Gastrocnemius medialis (tissue), 4 donors: ENCODE results near the gene LRRC1. TPM values are rescaled to one million over a fixed set of nuclear protein-coding genes. Genes with fewer than 3 reads are reported as not detected.

Experiments used
- ATAC-seq, 2 donors: fragments of 150-250 bp; one replicate each; pipeline ENCODE4 v1.9.1; 2016
- DNase-seq, 2 donors: peaks; one replicate each; pipeline ENCODE4 v3.0.0-alpha.2; 2019
- H3K27ac ChIP-seq, 4 donors: fragments of 200-600 bp; sonication (generic); 1 replicate in 1 of 4; 2 replicates in 3 of 4; pipeline ENCODE4 v1.5.1; 2016 to 2018; ENCODE audit warnings: mild to moderate bottlenecking in 2 of 4, moderate library complexity in 1 of 4
- H3K27me3 ChIP-seq, 3 donors: fragments of 200-600 bp; sonication (generic) in 2 of 3; 1 replicate in 1 of 3; 2 replicates in 2 of 3; pipeline versions ENCODE4 v1.5.1 to v1.6.0; 2016 to 2019; ENCODE audit warnings: mild to moderate bottlenecking in 1 of 3, moderate library complexity in 1 of 3
- H3K36me3 ChIP-seq, 2 donors: fragments of 200-600 bp; sonication (generic) in 1 of 2; one replicate each; pipeline ENCODE4 v1.5.1; 2017 to 2018
- H3K4me1 ChIP-seq, 2 donors: fragments of 200-600 bp; sonication (generic) in 1 of 2; one replicate each; pipeline ENCODE4 v1.5.1; 2016 to 2017; ENCODE audit warnings: mild to moderate bottlenecking in 2 of 2
- H3K4me3 ChIP-seq, 4 donors: fragments of 200-600 bp; sonication (generic) in 3 of 4; 1 replicate in 1 of 4; 2 replicates in 3 of 4; pipeline ENCODE4 v1.5.1; 2016 to 2019; ENCODE audit warnings: mild to moderate bottlenecking in 2 of 4
- H3K9me3 ChIP-seq, 3 donors: fragments of 200-600 bp; sonication (generic) in 2 of 3; 1 replicate in 1 of 3; 2 replicates in 2 of 3; pipeline ENCODE4 v1.5.1; 2016 to 2019
- POLR2A ChIP-seq, 2 donors: fragments of 450-650 bp; IDR thresholded peaks; one replicate each; pipeline ENCODE4 v1.6.1; 2017; ENCODE audit warnings: antibody characterized with exemption in 2 of 2, mild to moderate bottlenecking in 2 of 2, moderate library complexity in 2 of 2
- in situ Hi-C, 4 donors: fragments of 200-750 bp; cut with MboI; loops; one replicate each; pipeline versions ENCODE4 v1.15.0 to v1.8.0; 2017; ENCODE audit warnings: low sequenced_read_pairs in 4 of 4
- intact Hi-C: fragments of 100-400 bp; cut with DNase I; formaldehyde crosslinking; loops from one replicate; pipeline ENCODE4 v1.15.1; 2023; ENCODE audit warnings: low total_unique reads
- total RNA-seq, 4 donors: library from RNA; depleted of rRNA; stranded (reverse); fragments of >200 nt; gene quantifications; one replicate each; pipeline versions ENCODE4 v1.1.0 to v1.2.3, GENCODE V29; 2016
- TF ChIP-seq, protein P1 (sequence below), 5 experiments: fragments of 450-650 bp in 3 of 5; fragments of 200-600 bp in 2 of 5; sonication (generic) in 2 of 5; IDR thresholded peaks in 4 of 5; conservative IDR thresholded peaks in 1 of 5; 1 replicate in 4 of 5; 2 replicates in 1 of 5; pipeline ENCODE4 v1.5.1; 2016 to 2019; ENCODE audit warnings: antibody characterized with exemption in 5 of 5, mild to moderate bottlenecking in 3 of 5, moderate library complexity in 3 of 5

LRRC1 gene
- total RNA-seq, 4 donors from 2014 or later, result 0.67 to 8.5 (median 2.4) TPM

DNA sequence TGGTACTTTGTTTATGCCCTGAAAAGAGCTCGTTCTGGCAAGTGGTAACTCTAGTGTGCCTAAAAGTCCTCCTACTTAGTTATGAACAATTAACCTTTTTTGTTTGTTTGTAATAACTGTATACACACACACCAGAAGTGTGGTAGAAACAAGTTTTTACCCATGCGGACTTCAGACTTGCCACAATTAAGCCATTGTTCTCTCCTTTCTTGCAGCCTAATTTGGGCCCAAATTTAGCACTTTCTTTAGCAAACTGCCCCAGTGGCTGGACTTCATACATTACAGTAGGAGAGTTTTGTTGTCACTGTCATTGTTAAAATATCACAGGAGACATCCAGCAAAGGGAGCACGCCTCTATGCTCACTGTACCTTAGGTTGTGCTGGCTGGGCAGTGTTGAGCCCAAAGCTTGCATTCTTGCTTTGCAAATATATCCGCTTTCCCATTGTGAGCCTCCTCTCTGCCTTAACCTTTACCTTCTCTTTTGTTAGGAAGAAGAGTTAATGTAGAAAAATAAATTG is 53.0 kb downstream of the LRRC1 start:
- H3K4me3 ChIP-seq, result no peak overlapping the region
- TF ChIP-seq, protein P1, sequence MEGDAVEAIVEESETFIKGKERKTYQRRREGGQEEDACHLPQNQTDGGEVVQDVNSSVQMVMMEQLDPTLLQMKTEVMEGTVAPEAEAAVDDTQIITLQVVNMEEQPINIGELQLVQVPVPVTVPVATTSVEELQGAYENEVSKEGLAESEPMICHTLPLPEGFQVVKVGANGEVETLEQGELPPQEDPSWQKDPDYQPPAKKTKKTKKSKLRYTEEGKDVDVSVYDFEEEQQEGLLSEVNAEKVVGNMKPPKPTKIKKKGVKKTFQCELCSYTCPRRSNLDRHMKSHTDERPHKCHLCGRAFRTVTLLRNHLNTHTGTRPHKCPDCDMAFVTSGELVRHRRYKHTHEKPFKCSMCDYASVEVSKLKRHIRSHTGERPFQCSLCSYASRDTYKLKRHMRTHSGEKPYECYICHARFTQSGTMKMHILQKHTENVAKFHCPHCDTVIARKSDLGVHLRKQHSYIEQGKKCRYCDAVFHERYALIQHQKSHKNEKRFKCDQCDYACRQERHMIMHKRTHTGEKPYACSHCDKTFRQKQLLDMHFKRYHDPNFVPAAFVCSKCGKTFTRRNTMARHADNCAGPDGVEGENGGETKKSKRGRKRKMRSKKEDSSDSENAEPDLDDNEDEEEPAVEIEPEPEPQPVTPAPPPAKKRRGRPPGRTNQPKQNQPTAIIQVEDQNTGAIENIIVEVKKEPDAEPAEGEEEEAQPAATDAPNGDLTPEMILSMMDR (IDR thresholded peaks at IDR 0.05 in 4 of 5, conservative IDR thresholded peaks at IDR 0.05 in 1 of 5), result no peak
- TF ChIP-seq POLR2A (IDR thresholded peaks at IDR 0.05), result no peak
- intact Hi-C loops (no loop called here), in situ Hi-C loops (no loop called here)
- no peak for DNase-seq
- H3K27ac ChIP-seq, result no peak overlapping the region
- H3K27me3 ChIP-seq, result no peaks in the 10 kb centered on the region
- ATAC-seq, result no peak
- H3K4me1 ChIP-seq, result no peaks in the 10 kb centered on the region
- H3K9me3 ChIP-seq, result no peaks in the 10 kb centered on the region
- H3K36me3 ChIP-seq, result no peaks in the 10 kb centered on the region

DNA sequence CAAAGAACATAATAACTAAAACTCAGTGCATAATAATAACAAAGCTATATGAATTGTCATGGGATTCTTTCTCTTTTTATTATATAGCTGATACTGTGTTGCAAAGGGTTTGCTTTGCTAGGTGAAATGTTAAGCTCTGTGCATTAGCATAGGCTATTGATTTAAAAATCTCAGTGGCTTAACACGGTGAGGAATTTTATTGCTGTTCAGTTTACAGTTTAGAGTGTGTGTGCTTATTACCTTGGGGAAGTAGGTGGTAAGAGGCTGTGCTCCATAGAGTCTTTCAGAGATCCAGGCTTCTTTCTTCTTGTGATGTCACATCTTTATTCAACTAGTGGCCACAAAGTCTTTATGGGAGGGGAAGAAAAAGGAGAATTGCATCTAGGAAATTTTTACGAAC is 55.7 kb downstream of the LRRC1 start:
- no peak overlapping the region for H3K27ac ChIP-seq
- H3K27me3 ChIP-seq, result no peaks in the 10 kb centered on the region
- H3K4me3 ChIP-seq, result no peak overlapping the region
- DNase-seq, result no peak
- no peaks in the 10 kb centered on the region for H3K9me3 ChIP-seq
- ATAC-seq, result no peak
- TF ChIP-seq POLR2A (IDR thresholded peaks at IDR 0.05), result no peak
- TF ChIP-seq, protein P1 (IDR thresholded peaks at IDR 0.05 in 4 of 5, conservative IDR thresholded peaks at IDR 0.05 in 1 of 5), result no peak
- in situ Hi-C loops, result no loop called here
- intact Hi-C loops, result no loop called here
- no peaks in the 10 kb centered on the region for H3K4me1 ChIP-seq
- H3K36me3 ChIP-seq, result no peaks in the 10 kb centered on the region

DNA sequence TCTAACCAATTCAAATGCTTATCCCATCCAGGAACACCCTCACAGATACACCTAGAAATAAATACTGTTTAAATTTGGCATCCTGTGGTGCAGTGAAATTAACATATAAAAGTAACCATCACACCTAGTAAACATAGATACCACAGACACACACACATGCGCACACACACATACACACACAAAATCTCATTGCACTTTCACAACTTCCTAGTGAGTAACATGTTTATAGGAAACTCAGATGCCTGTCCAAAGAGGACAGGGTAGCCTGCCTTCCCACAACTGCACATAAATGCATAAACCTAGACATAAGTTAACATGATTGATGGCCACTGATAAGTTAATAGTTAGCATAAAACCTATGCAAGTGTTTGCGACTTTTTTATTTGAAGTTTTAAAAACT is 56.8 kb downstream of the LRRC1 start:
- H3K27me3 ChIP-seq, result no peaks in the 10 kb centered on the region
- H3K27ac ChIP-seq, result no peak overlapping the region
- no peak overlapping the region for H3K4me3 ChIP-seq
- no peak for TF ChIP-seq POLR2A (IDR thresholded peaks at IDR 0.05)
- TF ChIP-seq, protein P1 (IDR thresholded peaks at IDR 0.05 in 4 of 5, conservative IDR thresholded peaks at IDR 0.05 in 1 of 5), result no peak
- no peaks in the 10 kb centered on the region for H3K9me3 ChIP-seq
- DNase-seq, result no peak
- ATAC-seq, result no peak
- H3K4me1 ChIP-seq, result no peaks in the 10 kb centered on the region
- in situ Hi-C loops, result no loop called here
- intact Hi-C loops, result no loop called here
- no peaks in the 10 kb centered on the region for H3K36me3 ChIP-seq

DNA sequence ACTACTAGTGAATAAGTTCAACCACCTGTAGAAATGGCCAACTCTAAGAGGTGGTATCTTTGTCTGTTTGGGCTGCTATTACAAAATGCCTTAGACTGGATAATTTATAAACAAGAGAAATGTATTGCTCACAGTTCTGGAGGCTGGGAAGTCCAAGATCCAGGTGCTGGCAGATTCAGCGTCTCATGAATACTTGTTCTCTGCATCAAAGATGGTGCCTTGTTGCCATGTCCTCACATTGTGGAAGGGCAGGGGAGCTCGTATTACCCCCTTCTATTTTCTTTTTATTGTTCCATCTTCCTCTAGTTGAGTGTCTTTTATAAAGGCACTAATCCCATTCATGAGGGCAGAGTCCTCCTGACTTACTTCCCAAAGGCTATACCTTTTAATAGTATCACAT is 58.0 kb downstream of the LRRC1 start:
- no peaks in the 10 kb centered on the region for H3K4me1 ChIP-seq
- no peak for ATAC-seq
- no peaks in the 10 kb centered on the region for H3K27me3 ChIP-seq
- in situ Hi-C loops, result no loop called here
- no peak for DNase-seq
- no peak for TF ChIP-seq POLR2A (IDR thresholded peaks at IDR 0.05)
- TF ChIP-seq, protein P1 (IDR thresholded peaks at IDR 0.05 in 4 of 5, conservative IDR thresholded peaks at IDR 0.05 in 1 of 5), result no peak
- intact Hi-C loops, result no loop called here
- no peak overlapping the region for H3K27ac ChIP-seq
- no peaks in the 10 kb centered on the region for H3K36me3 ChIP-seq
- no peak overlapping the region for H3K4me3 ChIP-seq
- no peaks in the 10 kb centered on the region for H3K9me3 ChIP-seq
